GM18909 (cell line): ENCODE data around the gene IL17RD.

Source experiments
- ATAC-seq: cut with Tn5 transposase; IDR thresholded peaks from one replicate; pipeline ENCODE4 v1.9.1; 2021; ENCODE audit warnings: mild to moderate bottlenecking; ENCODE audit not compliant: unreplicated experiment, poor library complexity

IL17RD gene

DNA sequence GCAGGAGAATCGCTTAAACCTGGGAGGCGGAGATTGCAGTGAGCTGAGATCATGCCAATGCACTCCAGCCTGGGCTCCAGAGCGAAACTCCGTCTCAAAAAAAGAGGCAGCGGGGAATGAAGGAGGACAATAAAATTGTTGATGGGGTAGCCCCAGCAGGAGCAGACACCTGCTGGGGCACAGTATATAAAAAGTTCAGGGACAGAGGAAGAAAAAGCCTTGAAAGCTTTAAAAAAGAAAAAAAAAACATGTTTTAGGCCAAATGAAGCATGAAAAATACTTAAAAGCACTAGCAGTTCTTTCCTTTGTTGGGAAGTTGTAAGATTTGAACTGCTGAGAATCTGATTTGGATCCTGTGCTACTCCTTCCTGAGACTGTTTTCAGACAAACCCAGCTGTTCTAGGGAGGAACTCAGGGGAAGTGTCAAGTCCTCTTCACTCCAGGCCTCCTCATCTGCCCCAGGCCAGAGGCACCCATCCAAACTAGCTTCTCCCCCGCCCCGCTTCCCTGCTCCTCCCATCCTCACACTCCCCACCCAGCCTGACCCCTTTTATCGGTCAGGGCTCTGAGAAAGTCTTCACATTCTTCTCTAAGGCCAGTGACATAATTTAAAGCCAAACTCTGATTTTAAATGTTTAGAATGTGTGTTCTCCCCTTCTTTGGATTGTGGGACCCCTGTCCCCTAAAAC is 4.9 kb downstream of the IL17RD start:
- no peak for ATAC-seq

DNA sequence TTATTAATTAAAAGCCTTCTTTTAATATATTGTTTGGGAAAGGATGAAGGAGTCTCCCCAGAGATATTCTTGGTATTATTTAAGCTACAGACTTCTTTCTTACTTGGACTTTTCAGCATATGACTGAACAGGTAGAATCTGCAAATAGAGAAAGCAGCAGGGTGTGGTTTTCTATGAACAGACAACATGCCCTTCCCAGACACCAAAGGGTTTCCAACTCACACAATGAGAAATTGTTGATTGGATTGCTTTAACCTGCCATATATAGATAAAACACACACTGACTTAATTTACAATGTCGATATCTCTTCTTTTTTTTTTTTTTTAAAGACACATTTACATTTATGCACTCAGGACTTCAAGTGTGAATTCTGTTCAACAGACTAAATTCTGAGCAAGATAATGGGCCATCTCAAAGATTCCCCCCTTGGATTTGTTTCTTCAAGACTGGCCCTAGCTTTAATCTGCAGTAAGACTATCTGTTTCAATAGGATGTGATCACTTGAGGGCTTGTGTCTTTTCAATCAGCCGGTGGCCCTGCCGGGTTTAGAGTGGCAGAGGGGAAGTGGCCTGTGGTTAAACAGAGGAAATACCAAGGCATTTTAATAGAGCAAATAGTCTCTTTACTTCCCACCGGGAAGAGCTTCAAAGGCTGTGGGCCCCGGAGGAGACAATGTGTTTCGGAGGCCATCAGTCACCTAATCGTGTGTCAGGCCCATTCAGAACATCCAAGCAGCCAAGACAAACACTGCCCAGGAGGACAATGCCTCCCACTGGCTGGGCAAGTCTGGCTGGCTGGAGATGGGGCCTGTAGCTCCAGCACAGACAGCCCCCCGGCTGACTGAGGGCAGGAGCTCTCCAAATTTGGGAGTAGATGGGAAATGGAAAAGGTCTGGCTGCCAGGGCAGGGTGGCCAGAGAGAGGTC is 6.1 kb downstream of the IL17RD start:
- ATAC-seq = no peak

DNA sequence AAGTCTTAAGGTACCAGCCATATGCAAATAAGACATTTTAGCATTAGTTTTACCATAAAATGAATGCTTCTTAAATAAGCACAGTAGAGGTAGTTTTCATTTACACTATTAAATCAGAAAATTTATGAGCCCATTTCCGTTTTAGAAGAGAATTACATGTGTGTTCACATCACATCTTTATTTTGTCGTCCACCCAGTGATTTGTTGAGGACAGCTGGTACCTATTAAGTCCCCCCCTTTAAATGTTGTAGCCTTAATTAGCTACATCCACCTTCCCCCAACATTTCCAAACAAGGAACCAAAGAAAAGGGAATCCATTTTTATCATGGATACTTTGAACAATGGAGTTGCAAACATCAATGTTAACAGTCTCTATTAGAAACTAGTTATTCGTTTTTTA is 6.8 kb downstream of the IL17RD start:
- no peak for ATAC-seq

DNA sequence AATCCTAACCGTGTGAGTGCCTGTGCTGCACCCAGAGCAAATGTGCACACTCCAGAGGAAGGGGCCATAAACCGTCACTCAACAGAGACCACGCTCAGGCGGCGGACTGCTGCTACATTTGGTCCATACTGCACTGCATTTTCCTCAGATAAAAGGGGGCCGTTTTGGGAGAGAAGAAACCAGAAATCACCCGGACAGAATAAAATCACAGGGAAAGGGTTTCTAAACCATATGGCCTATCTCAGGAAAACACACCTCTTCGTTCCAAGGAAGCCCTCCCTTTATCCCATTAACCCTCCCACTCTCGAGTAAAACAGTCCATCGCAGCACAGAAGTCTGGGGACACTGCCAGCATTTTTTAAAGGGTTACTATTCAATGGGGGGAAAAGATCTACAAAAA is 7.6 kb downstream of the IL17RD start:
- no peak for ATAC-seq

DNA sequence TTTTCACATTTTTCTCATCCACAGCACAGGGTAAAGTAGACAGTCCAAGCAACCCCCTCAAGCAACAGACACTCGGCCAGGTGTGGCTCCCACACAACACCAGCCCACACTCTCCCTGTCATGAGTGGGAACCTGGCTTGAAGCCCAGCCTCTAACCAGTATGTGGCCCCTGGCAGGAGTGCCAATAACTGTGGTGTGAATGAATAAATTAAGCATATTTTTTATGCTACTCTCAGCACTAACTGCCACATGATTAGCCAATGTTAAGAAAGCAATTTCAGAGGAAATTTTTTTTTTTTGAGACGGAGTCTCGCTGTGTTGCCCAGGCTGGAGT is 9.9 kb downstream of the IL17RD start:
- no peak for ATAC-seq

DNA sequence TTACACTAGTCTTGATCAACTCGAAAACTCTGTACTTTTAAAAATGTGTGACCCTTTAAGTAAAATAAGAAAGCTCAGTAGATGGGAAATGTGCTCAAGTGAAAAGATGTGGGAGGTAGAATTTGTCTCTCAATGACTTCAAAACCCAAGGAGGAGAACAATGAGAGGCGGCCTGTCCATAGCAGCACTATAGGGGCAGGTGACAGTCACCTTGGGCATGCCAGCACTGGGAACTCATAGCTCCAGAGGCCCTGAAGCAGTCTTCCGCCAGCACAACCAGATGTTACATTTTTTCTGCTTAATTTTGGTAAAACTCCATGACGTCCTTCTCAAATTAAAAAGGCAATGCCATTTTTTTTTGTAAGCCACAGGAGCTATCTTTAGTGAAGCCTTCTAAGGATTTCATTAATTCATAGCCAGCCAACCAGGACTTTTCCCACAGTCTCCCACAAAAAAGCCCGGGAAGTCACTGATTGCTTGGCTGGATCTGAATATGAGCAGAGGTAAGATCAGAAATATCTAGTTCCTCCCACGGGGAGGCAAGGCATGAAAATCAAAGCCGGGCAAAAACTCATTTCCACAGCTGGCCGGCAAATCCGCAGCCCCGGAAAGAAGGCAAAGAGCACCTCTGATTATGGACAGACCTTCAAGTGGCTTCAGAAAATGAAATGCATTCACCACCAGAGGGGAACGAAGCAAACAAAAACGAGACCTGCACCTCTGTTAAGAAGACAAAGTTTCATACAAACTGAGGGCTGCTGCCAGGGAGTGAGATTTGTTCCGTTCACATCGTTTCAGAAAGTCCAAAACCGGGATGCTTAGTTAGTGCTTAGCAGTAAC is 10.5 kb downstream of the IL17RD start:
- ATAC-seq = no peak

DNA sequence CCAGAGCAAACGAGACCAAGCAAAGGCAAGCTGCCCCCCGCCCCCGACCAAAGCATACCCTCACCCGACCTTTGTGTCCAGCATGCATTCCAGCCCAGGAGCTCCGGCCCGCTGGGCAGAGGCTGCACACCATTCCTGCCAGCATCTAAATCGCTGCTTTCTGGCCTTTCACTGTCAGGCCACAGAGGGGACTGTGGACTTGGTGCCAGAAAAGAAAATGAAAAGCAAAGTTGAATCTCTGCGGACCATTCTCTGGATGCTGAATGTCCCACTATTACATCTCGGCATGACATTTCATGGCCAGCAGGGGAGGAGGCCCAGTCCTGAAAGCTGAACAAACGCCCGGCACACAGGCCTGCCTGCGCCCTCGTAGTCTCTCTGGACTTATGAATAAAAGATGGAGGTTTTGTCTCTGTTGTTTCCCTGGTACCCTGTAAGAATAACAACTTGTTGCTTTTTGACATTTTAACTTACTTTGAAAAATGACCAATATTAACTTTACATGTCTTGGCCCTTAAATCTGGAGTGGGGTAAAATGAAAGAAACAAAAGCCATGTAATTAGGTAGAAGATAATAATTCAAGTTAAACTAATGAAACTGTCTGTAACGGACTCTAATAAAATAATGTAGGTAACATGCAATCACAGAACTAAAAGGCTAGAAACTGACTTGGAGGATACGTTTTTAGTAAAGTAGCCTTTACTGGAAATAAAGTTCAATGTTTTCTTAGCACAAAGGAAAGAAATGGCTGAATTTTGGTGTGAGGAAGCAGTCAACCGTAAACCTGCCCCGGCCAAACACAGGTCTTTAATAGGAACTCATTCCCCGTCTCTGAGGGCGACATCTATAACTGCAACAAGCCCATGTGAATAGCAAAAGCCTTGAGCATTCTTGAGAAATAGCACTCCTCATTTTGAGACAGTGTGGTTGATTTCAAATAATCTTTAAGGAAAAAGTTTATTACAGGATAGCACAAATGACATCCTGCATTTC is 12.7 kb downstream of the IL17RD start:
- ATAC-seq = no peak

DNA sequence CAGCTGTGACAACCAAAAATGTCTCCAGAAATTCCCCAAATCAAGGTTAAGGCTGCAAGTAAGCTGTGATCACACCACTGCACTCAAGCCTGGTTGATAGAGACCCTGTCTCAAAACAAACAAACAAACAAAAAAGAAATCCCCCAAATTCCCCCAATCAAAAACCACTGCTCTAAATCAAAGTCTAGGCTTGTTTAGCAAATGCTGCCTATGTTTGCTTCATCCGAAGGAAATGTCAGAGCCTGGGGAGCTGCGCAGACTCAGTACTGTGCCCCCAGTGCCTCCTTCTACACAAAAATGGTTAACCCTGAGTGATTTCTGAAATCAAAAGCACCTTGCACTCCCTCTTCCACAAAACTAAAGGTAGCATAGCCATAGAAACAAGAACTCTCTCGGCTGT is 13.4 kb downstream of the IL17RD start:
- ATAC-seq = no peak

DNA sequence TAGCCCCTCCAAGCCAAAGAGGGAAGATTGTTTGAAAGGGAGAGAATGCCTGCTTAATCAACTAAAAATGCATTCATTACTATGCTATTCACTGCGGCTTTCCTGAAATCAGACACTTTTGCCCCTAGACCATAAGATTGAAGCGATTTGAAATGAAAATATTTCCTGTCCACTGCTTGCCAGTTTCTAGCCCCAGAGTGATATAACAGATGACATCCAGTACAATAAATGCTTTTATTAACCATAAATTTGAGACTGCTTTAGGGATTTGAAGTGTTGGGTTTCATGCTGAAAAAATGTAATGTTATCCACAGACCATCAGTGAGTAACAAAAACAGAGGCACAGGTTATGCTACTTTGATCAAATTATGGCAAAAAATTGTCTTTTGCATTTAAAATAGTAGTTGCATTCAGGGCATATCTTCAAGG is 14.1 kb downstream of the IL17RD start:
- ATAC-seq = no peak

DNA sequence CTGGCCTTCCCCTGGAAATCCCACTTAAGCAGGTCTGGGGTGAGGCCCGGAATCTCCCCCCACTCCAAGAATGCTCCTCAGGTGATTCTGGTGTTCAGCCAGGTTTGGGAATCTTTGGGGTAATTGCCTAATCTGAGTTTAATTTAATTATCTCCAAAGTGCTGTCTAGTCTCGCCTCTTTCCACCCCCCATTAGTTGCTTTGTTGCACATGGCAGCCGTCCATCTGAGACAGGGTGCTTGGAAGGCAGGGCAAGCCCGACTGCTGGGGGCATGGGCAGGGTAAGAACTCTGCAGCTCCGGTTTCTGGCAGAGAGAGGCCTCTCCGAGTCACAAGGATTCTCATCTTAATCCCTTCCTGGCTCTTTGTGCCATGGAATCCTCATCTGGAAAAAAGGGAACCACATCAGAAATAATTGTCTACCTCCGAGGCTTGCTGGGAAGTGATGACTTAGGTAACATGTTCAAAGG is 15.0 kb downstream of the IL17RD start:
- no peak for ATAC-seq

DNA sequence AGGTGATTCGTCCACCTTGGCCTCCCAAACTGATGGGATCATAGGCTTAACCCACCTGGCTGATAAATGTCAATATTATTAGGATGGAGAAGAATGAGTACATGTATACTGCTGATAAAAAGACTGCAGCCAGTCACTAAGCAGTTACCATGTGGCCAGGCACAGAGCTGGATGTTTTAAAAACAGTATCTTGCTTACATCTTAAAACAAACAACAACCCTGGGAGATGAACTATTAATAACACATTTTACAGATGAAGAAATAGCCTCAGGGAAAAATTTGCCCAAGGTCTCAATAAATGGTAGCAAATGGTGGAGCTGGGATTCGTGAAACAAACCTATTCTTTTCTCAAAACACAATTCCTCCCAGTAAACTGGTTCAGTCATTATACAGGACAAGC is 18.1 kb downstream of the IL17RD start:
- no peak for ATAC-seq

DNA sequence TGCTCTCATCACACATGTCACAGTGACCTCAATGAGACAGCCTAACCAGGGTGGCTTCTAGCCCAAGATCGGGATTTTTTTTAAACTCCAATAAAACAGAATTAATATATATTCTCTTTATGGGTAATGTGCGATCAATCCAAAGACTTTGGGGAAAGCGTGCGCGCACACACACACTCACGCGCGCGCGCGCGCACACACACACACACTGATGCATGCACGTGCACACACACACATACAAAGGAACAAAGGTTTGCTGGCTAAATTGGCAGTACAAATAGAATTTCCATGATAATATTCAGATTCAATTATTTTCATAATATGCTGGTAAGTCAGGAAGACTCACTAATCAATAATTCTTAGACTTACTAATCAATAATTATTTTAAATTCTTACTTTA is 19.3 kb downstream of the IL17RD start:
- ATAC-seq = no peak

DNA sequence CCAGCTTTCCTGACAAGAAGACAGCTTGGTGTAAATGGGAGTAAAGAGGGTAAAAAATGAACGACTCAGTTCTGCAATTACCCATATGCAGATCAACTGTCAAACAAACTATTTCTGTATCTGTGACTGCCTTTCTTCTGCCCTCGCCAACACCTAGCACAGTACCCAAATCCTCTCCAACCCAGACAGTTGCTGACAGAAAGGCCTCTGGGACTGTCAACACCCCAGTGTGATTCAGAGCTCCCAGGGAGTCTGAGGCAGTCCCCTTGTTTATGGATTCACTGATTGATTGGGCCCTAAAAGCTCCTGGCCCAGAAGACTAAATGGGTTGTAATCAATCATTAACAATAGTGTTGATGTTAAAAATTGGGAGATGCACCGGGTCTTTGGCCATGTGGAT is 20.2 kb downstream of the IL17RD start:
- no peak for ATAC-seq

DNA sequence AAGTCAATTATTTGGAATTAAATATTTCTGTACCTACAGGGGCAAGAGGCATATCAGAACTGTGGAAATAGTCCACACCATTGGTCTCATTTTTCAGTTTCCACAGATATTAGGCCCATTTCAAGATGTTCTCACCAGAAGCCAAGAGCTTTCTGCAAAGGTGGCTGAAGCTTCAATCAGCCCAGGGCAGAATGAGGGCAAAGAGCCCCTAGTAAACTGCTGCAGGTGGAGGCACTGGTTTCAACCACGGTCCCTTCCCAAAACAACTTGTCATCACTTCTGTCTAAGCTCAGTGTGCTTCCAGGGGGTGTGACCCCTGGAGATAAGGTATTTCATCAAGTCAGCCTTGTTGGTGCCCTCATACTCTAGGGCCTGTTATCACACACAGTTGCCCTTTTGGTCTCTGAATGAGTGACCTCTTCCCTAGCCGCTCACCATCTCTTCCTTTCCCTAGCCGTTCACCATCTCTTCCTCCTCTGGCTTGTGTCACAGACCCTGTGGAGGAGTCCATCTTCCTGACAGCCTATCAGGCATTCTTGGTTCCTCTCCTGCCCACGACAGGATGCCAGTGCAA is 21.2 kb downstream of the IL17RD start:
- no peak for ATAC-seq

DNA sequence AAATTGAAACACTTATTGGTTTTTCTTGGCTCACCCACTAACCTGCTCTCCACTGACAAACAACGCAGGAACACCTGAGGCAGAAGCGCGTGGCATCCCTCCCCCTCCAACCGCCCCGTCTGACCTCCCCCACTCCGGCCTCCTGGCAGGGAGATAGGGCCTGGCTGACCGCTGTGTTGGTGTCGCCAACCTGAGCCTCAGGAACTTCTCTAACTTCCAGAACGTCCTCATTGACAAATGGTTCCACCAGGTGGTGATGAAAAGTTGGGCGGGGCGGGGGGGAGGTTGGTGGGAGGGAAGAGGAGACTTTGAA is 22.8 kb downstream of the IL17RD start:
- no peak for ATAC-seq

DNA sequence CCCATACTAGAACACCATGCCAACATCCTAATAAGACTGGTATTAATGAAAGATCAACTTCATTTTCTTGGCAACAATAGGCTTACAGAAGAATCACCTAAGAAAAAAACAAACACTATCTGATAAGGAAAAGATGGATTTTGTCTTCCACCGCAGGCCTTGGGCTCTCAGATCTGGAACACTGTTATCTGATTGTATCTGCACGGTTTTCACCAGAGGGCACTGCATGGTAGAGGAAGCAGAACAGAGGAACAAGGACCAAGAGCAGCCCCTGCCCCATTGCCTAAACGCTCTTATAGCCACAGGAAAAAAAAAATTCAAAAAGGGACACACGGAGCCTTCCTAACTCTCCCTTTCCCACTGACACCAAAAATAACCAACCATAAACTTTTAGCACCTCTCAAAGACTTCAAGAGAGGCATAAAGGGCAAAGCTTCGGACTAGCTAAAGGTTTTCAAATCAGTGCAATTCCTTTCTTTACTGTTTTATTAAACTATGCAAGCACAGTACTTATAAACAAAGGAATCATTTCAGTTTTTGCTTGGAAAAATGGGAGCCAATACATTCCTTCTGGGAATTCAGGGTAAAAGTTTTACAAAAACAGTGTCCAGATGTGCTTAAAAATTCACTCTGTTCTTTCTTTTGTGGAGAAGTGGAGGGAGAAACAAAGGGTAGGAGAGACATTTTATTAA is 23.3 kb downstream of the IL17RD start:
- no peak for ATAC-seq

DNA sequence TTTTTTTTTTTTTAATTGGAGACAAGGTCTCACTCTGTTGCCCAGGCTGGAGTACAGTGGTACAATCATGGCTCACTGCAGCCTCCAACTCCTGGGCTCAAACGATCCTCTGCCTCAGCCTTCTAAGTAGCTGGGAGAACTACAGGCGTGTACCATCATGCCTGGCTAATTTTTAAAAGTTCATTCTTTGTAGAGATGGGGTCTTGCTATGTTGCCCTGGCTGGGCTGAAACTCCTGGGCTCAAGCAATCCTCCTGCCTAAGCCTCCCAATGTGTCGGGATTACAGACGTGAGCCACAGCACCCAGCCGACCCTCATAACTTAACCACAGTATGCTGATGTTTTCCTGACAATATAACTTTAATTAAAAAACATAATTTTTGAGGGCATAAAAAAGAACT is 24.3 kb downstream of the IL17RD start:
- no peak for ATAC-seq

DNA sequence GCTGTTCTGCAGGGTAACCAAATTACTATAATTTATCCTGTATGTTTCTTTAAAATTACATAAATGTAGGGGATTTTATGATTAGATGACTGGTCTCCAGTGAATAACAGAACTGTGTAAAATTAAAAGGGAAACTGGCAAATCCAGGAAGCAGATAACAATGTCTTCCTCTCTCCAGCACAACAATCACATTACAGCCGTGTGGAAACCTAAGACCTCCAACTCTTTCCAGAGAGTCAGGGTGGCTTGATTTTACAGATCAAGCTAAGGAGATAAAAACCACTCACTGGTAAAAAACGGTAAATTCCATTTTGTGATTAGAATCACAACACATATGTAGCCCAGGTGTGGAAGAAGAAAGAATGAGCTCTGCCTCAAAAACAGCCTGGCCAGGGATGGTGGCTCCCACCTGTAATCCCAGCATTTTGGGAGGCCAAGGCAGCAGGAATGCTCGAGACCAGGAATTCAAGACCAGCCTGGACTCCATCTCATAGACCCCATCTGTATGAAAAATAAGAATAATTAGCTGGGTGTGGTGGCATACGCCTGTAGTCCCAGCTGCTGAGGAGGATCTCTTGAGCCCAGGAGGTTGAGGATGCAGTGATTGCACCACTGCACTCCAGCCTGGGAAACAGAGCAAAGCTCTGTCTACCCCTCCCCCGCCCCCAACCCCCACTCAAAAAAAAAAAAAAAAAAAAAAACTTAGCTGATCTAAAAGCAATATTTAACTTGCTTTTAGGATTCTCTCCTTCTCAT is 29.0 kb downstream of the IL17RD start:
- ATAC-seq = no peak
